Measurements from ENCODE around the gene ADISSP.

ADISSP gene

GRCh38 chr20:3775457-3776108, 8.0 kb upstream of the ADISSP start:
- Histone ChIP-seq H3K9me3 (replicated peaks; ENCODE audit: low read length) (no peaks in the 10 kb centered on the region), H3K4me2 (ENCODE audit: low read length) (no peak overlapping the region), H3K9ac (ENCODE audit: low read depth, low read length) (no peak overlapping the region), H3K36me3 (ENCODE audit: insufficient read depth, low read length) (no peaks in the 10 kb centered on the region), H3K4me3 (ENCODE audit: low read length) (no peak overlapping the region), H3K4me1 (ENCODE audit: control insufficient read depth, insufficient read depth, low read length) (peaks cover 12% of the 10 kb centered on the region), H3K27me3 (ENCODE audit: control insufficient read depth, insufficient read depth, low read length) (no peaks in the 10 kb centered on the region)

- Histone ChIP-seq H3K4me3 (ENCODE audit: low read length) (no peak overlapping the region), H3K4me1 (ENCODE audit: control insufficient read depth, insufficient read depth, low read length) (peaks cover 20% of the 10 kb centered on the region), H3K27me3 (ENCODE audit: control insufficient read depth, insufficient read depth, low read length) (no peaks in the 10 kb centered on the region), H3K9ac (ENCODE audit: low read depth, low read length) (no peak overlapping the region), H3K4me2 (ENCODE audit: low read length) (no peak overlapping the region), H3K36me3 (ENCODE audit: insufficient read depth, low read length) (no peaks in the 10 kb centered on the region), H3K9me3 (replicated peaks; ENCODE audit: low read length) (no peaks in the 10 kb centered on the region)
Observed at GRCh38 chr20:3771552-3772058, 4.1 kb upstream of the ADISSP start.

- Histone ChIP-seq H3K27me3 (ENCODE audit: control insufficient read depth, insufficient read depth, low read length) (no peaks in the 10 kb centered on the region), H3K36me3 (ENCODE audit: insufficient read depth, low read length) (no peaks in the 10 kb centered on the region), H3K4me3 (ENCODE audit: low read length) (peak overlapping the region; percentile 87), H3K4me2 (ENCODE audit: low read length) (peak overlapping the region; percentile 96), H3K9me3 (replicated peaks; ENCODE audit: low read length) (no peaks in the 10 kb centered on the region), H3K4me1 (ENCODE audit: control insufficient read depth, insufficient read depth, low read length) (peaks cover 26% of the 10 kb centered on the region), H3K9ac (ENCODE audit: low read depth, low read length) (peak overlapping the region; percentile 94)
Observed at GRCh38 chr20:3768342-3769130, 983 bp upstream of the ADISSP start.

GRCh38 chr20:3767110-3767426, 485 bp downstream of the ADISSP start:
- Histone ChIP-seq H3K9ac (ENCODE audit: low read depth, low read length) (peak overlapping the region; percentile 80), H3K36me3 (ENCODE audit: insufficient read depth, low read length) (no peaks in the 10 kb centered on the region), H3K4me1 (ENCODE audit: control insufficient read depth, insufficient read depth, low read length) (peaks cover 26% of the 10 kb centered on the region), H3K9me3 (replicated peaks; ENCODE audit: low read length) (no peaks in the 10 kb centered on the region), H3K27me3 (ENCODE audit: control insufficient read depth, insufficient read depth, low read length) (no peaks in the 10 kb centered on the region), H3K4me3 (ENCODE audit: low read length) (peak overlapping the region; percentile 87), H3K4me2 (ENCODE audit: low read length) (peak overlapping the region; percentile 96)

GRCh38 chr20:3766422-3767109, 987 bp downstream of the ADISSP start:
- Histone ChIP-seq H3K4me1 (ENCODE audit: control insufficient read depth, insufficient read depth, low read length) (peaks cover 26% of the 10 kb centered on the region), H3K27me3 (ENCODE audit: control insufficient read depth, insufficient read depth, low read length) (no peaks in the 10 kb centered on the region), H3K9me3 (replicated peaks; ENCODE audit: low read length) (no peaks in the 10 kb centered on the region), H3K36me3 (ENCODE audit: insufficient read depth, low read length) (no peaks in the 10 kb centered on the region), H3K9ac (ENCODE audit: low read depth, low read length) (peak overlapping the region; percentile 80), H3K4me2 (ENCODE audit: low read length) (peak overlapping the region; percentile 96), H3K4me3 (ENCODE audit: low read length) (peak overlapping the region; percentile 87)

DNA sequence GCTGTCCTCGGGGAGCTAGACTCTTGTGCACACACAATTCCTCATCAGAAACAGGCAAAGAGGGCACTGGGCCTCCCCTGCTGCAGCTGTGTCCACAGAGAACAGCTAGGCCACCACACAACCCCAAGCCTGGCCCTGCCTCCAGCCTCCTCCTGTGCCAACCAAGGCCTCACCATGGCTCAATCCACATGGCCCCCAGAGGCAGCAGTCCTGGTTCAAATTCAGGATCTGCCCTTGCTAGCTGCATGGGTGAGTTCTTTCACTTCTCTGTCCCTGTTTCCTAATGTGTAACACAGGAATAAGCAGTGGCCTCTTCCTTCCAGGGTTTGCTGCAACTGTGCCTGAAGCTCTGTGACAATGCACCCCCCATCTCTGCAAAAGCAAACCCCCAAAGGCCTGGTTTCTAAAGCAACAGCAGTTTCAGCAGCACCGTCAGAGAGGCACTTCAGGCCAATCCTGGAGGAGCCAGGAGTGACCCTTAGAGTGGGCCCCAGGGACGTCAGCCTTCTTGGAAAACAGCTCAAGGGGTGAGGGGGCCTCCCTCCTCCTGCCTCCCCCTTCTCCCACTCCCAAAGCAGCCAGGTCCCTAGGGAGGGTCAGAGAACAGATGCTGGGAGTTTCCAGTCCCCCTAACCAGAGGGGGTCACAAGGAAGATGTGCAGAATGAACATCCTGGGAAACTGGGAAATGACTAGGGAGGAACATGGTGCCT, 2.2 kb downstream of the ADISSP start:
- H3K9me3 ChIP-seq (replicated peaks; ENCODE audit: low read length), result no peaks in the 10 kb centered on the region
- H3K4me1 ChIP-seq (ENCODE audit: control insufficient read depth, insufficient read depth, low read length), result peaks cover 26% of the 10 kb centered on the region
- H3K9ac ChIP-seq (ENCODE audit: low read depth, low read length), result no peak overlapping the region
- peak overlapping the region; percentile 96 for H3K4me2 ChIP-seq (ENCODE audit: low read length)
- no peaks in the 10 kb centered on the region for H3K36me3 ChIP-seq (ENCODE audit: insufficient read depth, low read length)
- H3K27me3 ChIP-seq (ENCODE audit: control insufficient read depth, insufficient read depth, low read length), result no peaks in the 10 kb centered on the region
- no peak overlapping the region for H3K4me3 ChIP-seq (ENCODE audit: low read length)

GRCh38 chr20:3764659-3765058, 2.9 kb downstream of the ADISSP start:
- H3K9me3 ChIP-seq (replicated peaks; ENCODE audit: low read length), result no peaks in the 10 kb centered on the region
- no peak overlapping the region for H3K4me2 ChIP-seq (ENCODE audit: low read length)
- no peak overlapping the region for H3K4me3 ChIP-seq (ENCODE audit: low read length)
- no peak overlapping the region for H3K9ac ChIP-seq (ENCODE audit: low read depth, low read length)
- H3K27me3 ChIP-seq (ENCODE audit: control insufficient read depth, insufficient read depth, low read length), result no peaks in the 10 kb centered on the region
- H3K4me1 ChIP-seq (ENCODE audit: control insufficient read depth, insufficient read depth, low read length), result peaks cover 26% of the 10 kb centered on the region
- no peaks in the 10 kb centered on the region for H3K36me3 ChIP-seq (ENCODE audit: insufficient read depth, low read length)

DNA sequence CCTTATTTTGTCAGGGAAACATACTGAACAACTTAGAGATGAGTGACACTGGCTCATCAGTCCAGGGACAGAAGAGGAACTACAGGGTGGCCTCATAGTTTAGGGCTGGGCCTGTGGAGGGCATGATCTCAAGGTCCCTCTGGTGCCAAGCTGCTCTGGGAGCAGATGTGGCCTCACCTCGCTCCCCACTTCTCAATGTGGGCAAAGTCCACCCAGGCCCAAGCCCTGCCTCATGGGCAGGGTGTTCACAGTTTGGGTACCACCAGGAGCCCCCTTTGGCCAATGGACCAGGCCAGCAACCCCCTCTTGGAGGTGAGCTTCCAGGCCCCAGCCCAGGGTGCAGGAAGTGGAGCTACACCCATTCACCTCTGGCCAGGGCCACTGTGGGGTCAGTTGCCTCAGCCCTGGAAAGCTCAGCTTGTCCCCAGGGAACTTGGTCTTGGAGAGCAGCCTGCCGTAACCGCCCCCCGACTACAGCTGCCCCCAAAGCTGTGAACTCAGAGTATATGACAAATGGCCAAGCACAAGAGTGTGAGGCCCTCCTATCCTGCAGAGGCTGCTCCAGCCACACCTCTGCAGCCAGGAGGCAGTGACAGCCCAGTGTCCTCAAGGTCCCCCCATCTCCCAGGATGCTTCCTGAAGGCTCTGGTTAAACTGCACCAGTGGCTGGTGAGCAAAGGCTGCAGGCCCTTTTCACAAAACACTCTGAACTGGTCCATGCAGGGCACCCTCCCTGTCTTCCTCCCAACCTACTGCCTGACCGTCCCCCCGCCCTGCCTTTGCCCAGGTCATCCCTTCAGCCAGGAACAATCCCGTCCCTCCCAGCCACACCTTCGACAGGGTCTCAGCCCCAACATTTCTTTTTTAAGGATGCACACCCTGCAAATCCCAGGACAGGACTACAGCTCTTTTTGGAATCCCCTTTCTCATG, 3.6 kb downstream of the ADISSP start:
- peaks cover 21% of the 10 kb centered on the region for H3K4me1 ChIP-seq (ENCODE audit: control insufficient read depth, insufficient read depth, low read length)

GRCh38 chr20:3760655-3761348, 6.8 kb downstream of the ADISSP start:
- Histone ChIP-seq H3K4me2 (ENCODE audit: low read length) (no peak overlapping the region), H3K4me1 (ENCODE audit: control insufficient read depth, insufficient read depth, low read length) (no peaks in the 10 kb centered on the region), H3K9me3 (replicated peaks; ENCODE audit: low read length) (no peaks in the 10 kb centered on the region), H3K4me3 (ENCODE audit: low read length) (no peak overlapping the region), H3K36me3 (ENCODE audit: insufficient read depth, low read length) (peaks cover 6% of the 10 kb centered on the region), H3K27me3 (ENCODE audit: control insufficient read depth, insufficient read depth, low read length) (no peaks in the 10 kb centered on the region), H3K9ac (ENCODE audit: low read depth, low read length) (no peak overlapping the region)

More for the DNA sequence above, 3.6 kb downstream of the ADISSP start:
- Histone ChIP-seq H3K9ac (ENCODE audit: low read depth, low read length) (no peak overlapping the region), H3K9me3 (replicated peaks; ENCODE audit: low read length) (no peaks in the 10 kb centered on the region), H3K36me3 (ENCODE audit: insufficient read depth, low read length) (no peaks in the 10 kb centered on the region), H3K27me3 (ENCODE audit: control insufficient read depth, insufficient read depth, low read length) (no peaks in the 10 kb centered on the region), H3K4me2 (ENCODE audit: low read length) (no peak overlapping the region), H3K4me3 (ENCODE audit: low read length) (no peak overlapping the region)

GRCh38 chr20:3759884-3760283, 7.7 kb downstream of the ADISSP start:
- Histone ChIP-seq H3K4me3 (ENCODE audit: low read length) (no peak overlapping the region), H3K4me2 (ENCODE audit: low read length) (no peak overlapping the region), H3K9ac (ENCODE audit: low read depth, low read length) (no peak overlapping the region), H3K36me3 (ENCODE audit: insufficient read depth, low read length) (peaks cover 6% of the 10 kb centered on the region), H3K9me3 (replicated peaks; ENCODE audit: low read length) (no peaks in the 10 kb centered on the region), H3K27me3 (ENCODE audit: control insufficient read depth, insufficient read depth, low read length) (no peaks in the 10 kb centered on the region), H3K4me1 (ENCODE audit: control insufficient read depth, insufficient read depth, low read length) (no peaks in the 10 kb centered on the region)
